Adipocyte (in vitro differentiated cells): ENCODE measurements around the gene OR7C1.
"Not testable (repeated sequence)": the region's sequence is repeated elsewhere in the genome, so short reads cannot be mapped to it uniquely, and the experiment has no call there.

Experiments
- DNase-seq: peaks from one replicate; pipeline ENCODE4 v3.0.0-alpha.2; 2015; ENCODE audit warnings: low read depth
- H3K27me3 ChIP-seq: replicated peaks from 2 replicates; pipeline ENCODE4 v1.7.0; 2013; ENCODE audit warnings: mild to moderate bottlenecking, low read length, moderate library complexity; ENCODE audit not compliant: control insufficient read depth, insufficient read depth
- H3K36me3 ChIP-seq: 2 replicates; pipeline ENCODE4 v1.7.0; 2013; ENCODE audit warnings: low read length, mild to moderate bottlenecking, moderate library complexity; ENCODE audit not compliant: control insufficient read depth, insufficient read depth, severe bottlenecking
- H3K4me1 ChIP-seq: 2 replicates; pipeline ENCODE4 v1.7.0; 2013; ENCODE audit warnings: mild to moderate bottlenecking, low read length, moderate library complexity; ENCODE audit not compliant: control insufficient read depth, insufficient read depth
- H3K4me3 ChIP-seq: 2 replicates; pipeline ENCODE4 v1.7.0; 2013; ENCODE audit warnings: mild to moderate bottlenecking, low read length, moderate library complexity
- H3K9ac ChIP-seq: 2 replicates; pipeline ENCODE4 v1.7.0; 2013; ENCODE audit warnings: mild to moderate bottlenecking, low read length, moderate library complexity
- H3K9me3 ChIP-seq: 2 replicates; pipeline ENCODE4 v1.7.0; 2013; ENCODE audit warnings: mild to moderate bottlenecking, low read length, moderate library complexity; ENCODE audit not compliant: control insufficient read depth

The OR7C1 gene

GRCh38 chr19:14773722-14774121, 61.3 kb downstream of the OR7C1 start:
- not testable (repeated sequence) for DNase-seq, H3K36me3 ChIP-seq, H3K4me3 ChIP-seq, H3K27me3 ChIP-seq, H3K9ac ChIP-seq, H3K9me3 ChIP-seq, H3K4me1 ChIP-seq

- Histone ChIP-seq H3K27me3 (peaks cover 4% of the 10 kb centered on the region), H3K9me3 (no peaks in the 10 kb centered on the region), H3K36me3 (no peaks in the 10 kb centered on the region), H3K4me3 (no peak overlapping the region), H3K9ac (no peak overlapping the region), H3K4me1 (no peaks in the 10 kb centered on the region)
- no peak for DNase-seq
Observed at GRCh38 chr19:14772995-14773394, 62.0 kb downstream of the OR7C1 start.

- H3K4me1 ChIP-seq, result no peaks in the 10 kb centered on the region
- DNase-seq, result no peak
- H3K9ac ChIP-seq, result no peak overlapping the region
- no peak overlapping the region for H3K4me3 ChIP-seq
- peaks cover 4% of the 10 kb centered on the region for H3K27me3 ChIP-seq
- H3K9me3 ChIP-seq, result no peaks in the 10 kb centered on the region
- H3K36me3 ChIP-seq, result no peaks in the 10 kb centered on the region
Observed at GRCh38 chr19:14772467-14772866, 62.5 kb downstream of the OR7C1 start.

GRCh38 chr19:14770944-14771839, 63.8 kb downstream of the OR7C1 start:
- Histone ChIP-seq H3K4me3 (no peak overlapping the region), H3K4me1 (no peaks in the 10 kb centered on the region), H3K9ac (no peak overlapping the region), H3K9me3 (no peaks in the 10 kb centered on the region), H3K36me3 (no peaks in the 10 kb centered on the region), H3K27me3 (peaks cover 3% of the 10 kb centered on the region)
- no peak for DNase-seq

GRCh38 chr19:14770136-14770535, 64.8 kb downstream of the OR7C1 start:
- Histone ChIP-seq H3K27me3 (no peaks in the 10 kb centered on the region), H3K4me3 (no peak overlapping the region), H3K4me1 (no peaks in the 10 kb centered on the region), H3K36me3 (no peaks in the 10 kb centered on the region), H3K9ac (no peak overlapping the region), H3K9me3 (no peaks in the 10 kb centered on the region)
- DNase-seq, result no peak

- Histone ChIP-seq H3K36me3 (no peaks in the 10 kb centered on the region), H3K27me3 (no peaks in the 10 kb centered on the region), H3K9me3 (no peaks in the 10 kb centered on the region), H3K4me3 (no peak overlapping the region), H3K9ac (no peak overlapping the region), H3K4me1 (no peaks in the 10 kb centered on the region)
- no peak for DNase-seq
Observed at GRCh38 chr19:14769201-14769600, 65.8 kb downstream of the OR7C1 start.

GRCh38 chr19:14768001-14768400, 67.0 kb downstream of the OR7C1 start:
- H3K27me3 ChIP-seq, result no peaks in the 10 kb centered on the region
- no peaks in the 10 kb centered on the region for H3K9me3 ChIP-seq
- H3K4me1 ChIP-seq, result no peaks in the 10 kb centered on the region
- H3K4me3 ChIP-seq, result no peak overlapping the region
- no peak overlapping the region for H3K9ac ChIP-seq
- DNase-seq, result no peak
- H3K36me3 ChIP-seq, result no peaks in the 10 kb centered on the region

- no peak for DNase-seq
- Histone ChIP-seq H3K36me3 (no peaks in the 10 kb centered on the region), H3K9me3 (no peaks in the 10 kb centered on the region), H3K27me3 (no peaks in the 10 kb centered on the region), H3K4me1 (no peaks in the 10 kb centered on the region), H3K9ac (no peak overlapping the region), H3K4me3 (no peak overlapping the region)
Observed at GRCh38 chr19:14767466-14767971, 67.5 kb downstream of the OR7C1 start.

- not testable (repeated sequence) for DNase-seq, H3K9ac ChIP-seq, H3K4me1 ChIP-seq, H3K36me3 ChIP-seq, H3K27me3 ChIP-seq, H3K9me3 ChIP-seq, H3K4me3 ChIP-seq
Observed at GRCh38 chr19:14765841-14766240, 69.1 kb downstream of the OR7C1 start.

- DNase-seq, H3K4me3 ChIP-seq, H3K9ac ChIP-seq, H3K4me1 ChIP-seq, H3K27me3 ChIP-seq, H3K36me3 ChIP-seq, H3K9me3 ChIP-seq: not testable (repeated sequence)
Observed at GRCh38 chr19:14765403-14765802, 69.6 kb downstream of the OR7C1 start.

- Histone ChIP-seq H3K4me3 (no peak overlapping the region), H3K9ac (no peak overlapping the region), H3K4me1 (no peaks in the 10 kb centered on the region), H3K36me3 (no peaks in the 10 kb centered on the region), H3K9me3 (no peaks in the 10 kb centered on the region), H3K27me3 (no peaks in the 10 kb centered on the region)
- no peak for DNase-seq
Observed at GRCh38 chr19:14764401-14764800, 70.6 kb downstream of the OR7C1 start.
